NCI-H748 (cell line): Measurements from ENCODE around the gene HELLS.
"Not testable (repeated sequence)": the region's sequence is repeated elsewhere in the genome, so short reads cannot be mapped to it uniquely, and the experiment has no call there.

Experiments used
- DNase-seq: peaks from one replicate; lab custom pipeline; 2025; ENCODE audit not compliant: unreplicated experiment; lab: John Stamatoyannopoulos, UW

Gene HELLS

GRCh38 chr10:94545391-94546048 is at the start of gene HELLS:
Gene HELLS, plus strand, starts transcription at chr10:94545788. Its CDS starts 134 bp downstream, at chr10:94545922.
- DNase-seq, result peak; percentile 86

GRCh38 chr10:94496010-94496409 is 49.6 kb upstream of the HELLS start:
- no peak for DNase-seq

- no peak for DNase-seq
Observed at GRCh38 chr10:94496646-94497045, 48.9 kb upstream of the HELLS start.

GRCh38 chr10:94500063-94500462 is 45.5 kb upstream of the HELLS start:
- no peak for DNase-seq

GRCh38 chr10:94521276-94522250 is 24.0 kb upstream of the HELLS start:
- no peak for DNase-seq

GRCh38 chr10:94524146-94524545 is 21.4 kb upstream of the HELLS start:
- DNase-seq, result no peak

- no peak for DNase-seq
Observed at GRCh38 chr10:94524711-94525110, 20.9 kb upstream of the HELLS start.

- DNase-seq, result not testable (repeated sequence)
Observed at GRCh38 chr10:94531550-94531949, 14.0 kb upstream of the HELLS start.

GRCh38 chr10:94533027-94533426 is 12.6 kb upstream of the HELLS start:
- DNase-seq, result no peak

GRCh38 chr10:94542282-94542681 is 3.3 kb upstream of the HELLS start:
- not testable (repeated sequence) for DNase-seq

- DNase-seq, result peak; percentile 49
Observed at GRCh38 chr10:94546049-94546900, 687 bp downstream of the HELLS start.

GRCh38 chr10:94546901-94547185 is 1.3 kb downstream of the HELLS start:
- no peak for DNase-seq

- no peak for DNase-seq
Observed at GRCh38 chr10:94549221-94549620, 3.6 kb downstream of the HELLS start.

- not testable (repeated sequence) for DNase-seq
Observed at GRCh38 chr10:94567714-94568307, 22.2 kb downstream of the HELLS start.

- no peak for DNase-seq
Observed at GRCh38 chr10:94571081-94571480, 25.5 kb downstream of the HELLS start.

- DNase-seq, result no peak
Observed at GRCh38 chr10:94571528-94571927, 25.9 kb downstream of the HELLS start.

- DNase-seq, result peak; percentile 5
Observed at GRCh38 chr10:94578790-94579189, 33.2 kb downstream of the HELLS start.

GRCh38 chr10:94583124-94583523 is 37.5 kb downstream of the HELLS start:
- no peak for DNase-seq

- no peak for DNase-seq
Observed at GRCh38 chr10:94591461-94592205, 46.0 kb downstream of the HELLS start.
